ENCODE measurements around the gene MARCHF10.

DNA sequence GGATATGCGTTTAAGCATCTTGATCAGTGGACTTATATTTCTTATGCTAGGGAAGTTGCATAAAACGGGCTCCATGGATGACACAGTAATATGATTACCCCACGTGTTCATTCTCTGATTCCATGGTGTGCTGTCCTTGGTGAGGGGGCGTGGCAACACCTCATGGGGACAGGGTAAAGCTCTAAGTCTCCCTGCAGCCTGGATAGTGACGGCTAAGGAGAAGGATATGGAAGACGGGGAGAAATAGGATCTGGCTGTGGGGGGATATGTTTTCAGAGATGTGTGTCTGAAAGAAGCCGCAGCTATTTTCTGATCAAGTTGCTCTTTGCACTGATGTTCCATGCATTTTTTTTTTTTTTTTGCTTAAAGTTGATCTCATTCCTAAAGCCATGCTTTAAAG lies 84.3 kb downstream of the MARCHF10 start:
- TF ChIP-seq YY1 (IDR thresholded peaks at IDR 0.05; ENCODE audit: insufficient read depth, insufficient read length) (no peak), ZNF274 (IDR thresholded peaks at IDR 0.05; ENCODE audit: low read depth, low read length) (no peak), SUZ12 (IDR thresholded peaks at IDR 0.05; ENCODE audit: extremely low read depth, insufficient read depth, insufficient read length) (no peak)

Data from NT2/D1 (cell line).